ENCODE measurements around the gene MMP23B.

DNA sequence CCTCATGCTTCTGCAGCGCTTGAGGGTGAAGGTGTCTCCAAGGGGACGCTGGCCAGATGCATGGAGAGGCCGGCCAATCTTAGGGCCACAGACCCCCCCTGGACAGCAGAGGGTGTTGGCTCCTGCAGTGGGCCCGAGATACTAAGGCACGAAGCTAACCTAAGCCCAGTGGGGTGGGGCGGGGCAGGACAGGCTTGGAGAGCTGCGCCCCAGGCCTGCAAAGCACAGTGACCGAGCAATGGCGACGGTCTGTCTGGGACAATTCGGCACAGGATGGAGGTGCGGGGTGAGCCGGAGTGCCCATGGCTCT, 33.3 kb upstream of the MMP23B start:
- TF ChIP-seq, protein P1, sequence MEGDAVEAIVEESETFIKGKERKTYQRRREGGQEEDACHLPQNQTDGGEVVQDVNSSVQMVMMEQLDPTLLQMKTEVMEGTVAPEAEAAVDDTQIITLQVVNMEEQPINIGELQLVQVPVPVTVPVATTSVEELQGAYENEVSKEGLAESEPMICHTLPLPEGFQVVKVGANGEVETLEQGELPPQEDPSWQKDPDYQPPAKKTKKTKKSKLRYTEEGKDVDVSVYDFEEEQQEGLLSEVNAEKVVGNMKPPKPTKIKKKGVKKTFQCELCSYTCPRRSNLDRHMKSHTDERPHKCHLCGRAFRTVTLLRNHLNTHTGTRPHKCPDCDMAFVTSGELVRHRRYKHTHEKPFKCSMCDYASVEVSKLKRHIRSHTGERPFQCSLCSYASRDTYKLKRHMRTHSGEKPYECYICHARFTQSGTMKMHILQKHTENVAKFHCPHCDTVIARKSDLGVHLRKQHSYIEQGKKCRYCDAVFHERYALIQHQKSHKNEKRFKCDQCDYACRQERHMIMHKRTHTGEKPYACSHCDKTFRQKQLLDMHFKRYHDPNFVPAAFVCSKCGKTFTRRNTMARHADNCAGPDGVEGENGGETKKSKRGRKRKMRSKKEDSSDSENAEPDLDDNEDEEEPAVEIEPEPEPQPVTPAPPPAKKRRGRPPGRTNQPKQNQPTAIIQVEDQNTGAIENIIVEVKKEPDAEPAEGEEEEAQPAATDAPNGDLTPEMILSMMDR (IDR thresholded peaks at IDR 0.05 in 2 of 3, conservative IDR thresholded peaks at IDR 0.05 in 1 of 3; ENCODE audit: control insufficient read depth in 2 of 3, extremely low read depth in 1 of 3, insufficient read depth in 1 of 3, low read depth in 3 of 3, low read length in 3 of 3), result no peak
- TF ChIP-seq SUPT20H (IDR thresholded peaks at IDR 0.05; ENCODE audit: borderline replicate concordance, control insufficient read depth, low read depth, low read length) (no peak), RB1 (IDR thresholded peaks at IDR 0.05; ENCODE audit: borderline replicate concordance) (no peak), POLR2A (IDR thresholded peaks at IDR 0.05; ENCODE audit: low read depth, low read length) (no peak), EZH2 (IDR thresholded peaks at IDR 0.05; ENCODE audit: borderline replicate concordance, control insufficient read depth, low read depth, low read length) (no peak), EP300 (IDR thresholded peaks at IDR 0.05; ENCODE audit: borderline replicate concordance in 1 of 2, control insufficient read depth in 1 of 2, low read depth in 2 of 2, low read length in 2 of 2) (no peak), TCF7 (IDR thresholded peaks at IDR 0.05; ENCODE audit: borderline replicate concordance) (no peak)
- TF ChIP-seq, protein P2, sequence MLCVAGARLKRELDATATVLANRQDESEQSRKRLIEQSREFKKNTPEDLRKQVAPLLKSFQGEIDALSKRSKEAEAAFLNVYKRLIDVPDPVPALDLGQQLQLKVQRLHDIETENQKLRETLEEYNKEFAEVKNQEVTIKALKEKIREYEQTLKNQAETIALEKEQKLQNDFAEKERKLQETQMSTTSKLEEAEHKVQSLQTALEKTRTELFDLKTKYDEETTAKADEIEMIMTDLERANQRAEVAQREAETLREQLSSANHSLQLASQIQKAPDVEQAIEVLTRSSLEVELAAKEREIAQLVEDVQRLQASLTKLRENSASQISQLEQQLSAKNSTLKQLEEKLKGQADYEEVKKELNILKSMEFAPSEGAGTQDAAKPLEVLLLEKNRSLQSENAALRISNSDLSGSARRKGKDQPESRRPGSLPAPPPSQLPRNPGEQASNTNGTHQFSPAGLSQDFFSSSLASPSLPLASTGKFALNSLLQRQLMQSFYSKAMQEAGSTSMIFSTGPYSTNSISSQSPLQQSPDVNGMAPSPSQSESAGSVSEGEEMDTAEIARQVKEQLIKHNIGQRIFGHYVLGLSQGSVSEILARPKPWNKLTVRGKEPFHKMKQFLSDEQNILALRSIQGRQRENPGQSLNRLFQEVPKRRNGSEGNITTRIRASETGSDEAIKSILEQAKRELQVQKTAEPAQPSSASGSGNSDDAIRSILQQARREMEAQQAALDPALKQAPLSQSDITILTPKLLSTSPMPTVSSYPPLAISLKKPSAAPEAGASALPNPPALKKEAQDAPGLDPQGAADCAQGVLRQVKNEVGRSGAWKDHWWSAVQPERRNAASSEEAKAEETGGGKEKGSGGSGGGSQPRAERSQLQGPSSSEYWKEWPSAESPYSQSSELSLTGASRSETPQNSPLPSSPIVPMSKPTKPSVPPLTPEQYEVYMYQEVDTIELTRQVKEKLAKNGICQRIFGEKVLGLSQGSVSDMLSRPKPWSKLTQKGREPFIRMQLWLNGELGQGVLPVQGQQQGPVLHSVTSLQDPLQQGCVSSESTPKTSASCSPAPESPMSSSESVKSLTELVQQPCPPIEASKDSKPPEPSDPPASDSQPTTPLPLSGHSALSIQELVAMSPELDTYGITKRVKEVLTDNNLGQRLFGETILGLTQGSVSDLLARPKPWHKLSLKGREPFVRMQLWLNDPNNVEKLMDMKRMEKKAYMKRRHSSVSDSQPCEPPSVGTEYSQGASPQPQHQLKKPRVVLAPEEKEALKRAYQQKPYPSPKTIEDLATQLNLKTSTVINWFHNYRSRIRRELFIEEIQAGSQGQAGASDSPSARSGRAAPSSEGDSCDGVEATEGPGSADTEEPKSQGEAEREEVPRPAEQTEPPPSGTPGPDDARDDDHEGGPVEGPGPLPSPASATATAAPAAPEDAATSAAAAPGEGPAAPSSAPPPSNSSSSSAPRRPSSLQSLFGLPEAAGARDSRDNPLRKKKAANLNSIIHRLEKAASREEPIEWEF (IDR thresholded peaks at IDR 0.05; ENCODE audit: insufficient replicate concordance, low read depth, low read length), result no peak

Data from GM12878 (cell line).